BJ (cell line): ENCODE measurements around the gene IGFBP2. TPM values are rescaled to one million over a fixed set of nuclear protein-coding genes. Genes with fewer than 3 reads are reported as not detected.

Source experiments
- CTCF ChIA-PET: fragments of 350-600 bp; formaldehyde crosslinking; extraction: SDS; loops from one replicate; lab custom pipeline; 2021; ENCODE audit warnings: antibody characterized with exemption, inconsistent platforms; lab: Yijun Ruan, JAX
- POLR2A ChIA-PET: fragments of 300-600 bp; sonication (Branson Sonifier 250); formaldehyde crosslinking; extraction: SDS; loops from one replicate; lab custom pipeline; 2021; ENCODE audit warnings: antibody characterized with exemption; lab: Charles Lee
- DNase-seq: peaks from one replicate; pipeline ENCODE4 v3.0.0-alpha.2; 2011; ENCODE audit warnings: low read depth
- H3K27me3 ChIP-seq: 2 replicates; pipeline ENCODE4 v1.6.0; 2011; ENCODE audit warnings: low read length; ENCODE audit not compliant: control insufficient read depth, insufficient read depth
- H3K36me3 ChIP-seq: 2 replicates; pipeline ENCODE4 v1.5.1; 2011; ENCODE audit warnings: low read length; ENCODE audit not compliant: control insufficient read depth, insufficient read depth
- H3K4me3 ChIP-seq: 2 replicates; pipeline ENCODE4 v1.5.1; 2011; ENCODE audit warnings: low read depth, mild to moderate bottlenecking, control low read depth, low read length
- polyA plus RNA-seq: library from polyadenylated mRNA; depleted of rRNA; stranded (reverse); fragments of >200 nt; gene quantifications from 2 replicates; pipeline ENCODE4 v1.2.3, GENCODE V29; 2011
- TF ChIP-seq, protein P1 (sequence below): IDR thresholded peaks from 2 replicates; pipeline ENCODE4 v1.5.1; 2011; ENCODE audit warnings: low read depth, mild to moderate bottlenecking, control low read depth, inconsistent platforms, low read length, moderate library complexity; ENCODE audit not compliant: insufficient read depth

The IGFBP2 gene
- polyA plus RNA-seq, 1 experiment, result 142 TPM

DNA sequence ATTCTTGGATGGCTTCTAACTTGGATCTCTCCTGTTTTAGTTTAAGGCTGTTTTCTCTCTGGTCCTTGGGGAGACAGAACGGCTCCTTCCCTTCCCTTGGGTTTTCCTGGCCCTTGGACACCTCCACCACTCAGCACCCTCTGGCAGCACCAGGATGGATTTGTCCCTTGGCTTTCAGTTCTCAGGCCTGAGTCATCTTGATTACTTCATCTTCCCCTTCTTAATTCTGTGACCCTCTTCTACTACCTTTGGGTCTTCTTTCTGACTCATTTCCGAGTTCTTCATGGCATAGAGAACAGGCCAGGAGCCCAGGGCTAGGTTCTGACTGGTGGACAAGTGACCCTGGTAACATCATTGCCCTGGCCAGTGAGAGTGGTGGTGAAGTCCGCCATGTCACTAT, 14.9 kb downstream of the IGFBP2 start:
- TF ChIP-seq, protein P1, sequence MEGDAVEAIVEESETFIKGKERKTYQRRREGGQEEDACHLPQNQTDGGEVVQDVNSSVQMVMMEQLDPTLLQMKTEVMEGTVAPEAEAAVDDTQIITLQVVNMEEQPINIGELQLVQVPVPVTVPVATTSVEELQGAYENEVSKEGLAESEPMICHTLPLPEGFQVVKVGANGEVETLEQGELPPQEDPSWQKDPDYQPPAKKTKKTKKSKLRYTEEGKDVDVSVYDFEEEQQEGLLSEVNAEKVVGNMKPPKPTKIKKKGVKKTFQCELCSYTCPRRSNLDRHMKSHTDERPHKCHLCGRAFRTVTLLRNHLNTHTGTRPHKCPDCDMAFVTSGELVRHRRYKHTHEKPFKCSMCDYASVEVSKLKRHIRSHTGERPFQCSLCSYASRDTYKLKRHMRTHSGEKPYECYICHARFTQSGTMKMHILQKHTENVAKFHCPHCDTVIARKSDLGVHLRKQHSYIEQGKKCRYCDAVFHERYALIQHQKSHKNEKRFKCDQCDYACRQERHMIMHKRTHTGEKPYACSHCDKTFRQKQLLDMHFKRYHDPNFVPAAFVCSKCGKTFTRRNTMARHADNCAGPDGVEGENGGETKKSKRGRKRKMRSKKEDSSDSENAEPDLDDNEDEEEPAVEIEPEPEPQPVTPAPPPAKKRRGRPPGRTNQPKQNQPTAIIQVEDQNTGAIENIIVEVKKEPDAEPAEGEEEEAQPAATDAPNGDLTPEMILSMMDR, result no peak
- CTCF ChIA-PET, result no interaction called here
- Histone ChIP-seq H3K27me3 (no peaks in the 10 kb centered on the region), H3K4me3 (no peak overlapping the region), H3K36me3 (no peaks in the 10 kb centered on the region)
- DNase-seq, result no peak
- POLR2A ChIA-PET, result no interaction called here

DNA sequence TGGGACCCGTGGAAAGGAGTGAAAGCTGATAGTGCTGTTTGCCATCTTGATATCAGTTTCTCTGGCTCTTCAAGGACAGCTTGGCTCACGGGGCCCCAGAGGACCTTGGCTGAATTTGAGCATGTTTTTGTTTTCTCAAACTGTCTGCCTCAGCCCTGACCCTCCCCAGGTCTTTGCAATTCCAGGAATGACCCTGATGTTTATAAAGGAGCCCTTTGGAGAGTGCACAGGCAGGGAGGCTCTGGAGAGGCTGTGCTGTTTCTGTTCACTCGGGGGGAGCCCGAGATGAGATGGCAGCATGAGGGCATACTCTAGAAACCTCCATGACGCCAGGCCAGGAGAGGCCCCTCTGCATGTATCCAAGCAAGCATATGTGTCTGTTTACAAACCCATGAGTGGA, 16.4 kb downstream of the IGFBP2 start:
- no peak for DNase-seq
- ChIA-PET CTCF (interaction anchor here (0.9 to 23.2 kb wide), 3 partner anchors 16 to 128 kb away, joined by 3 to 531 read pairs (median 45); no protein-coding TSS in a partner anchor), POLR2A (no interaction called here)
- TF ChIP-seq, protein P1, result no peak
- Histone ChIP-seq H3K36me3 (no peaks in the 10 kb centered on the region), H3K27me3 (no peaks in the 10 kb centered on the region), H3K4me3 (no peak overlapping the region)

DNA sequence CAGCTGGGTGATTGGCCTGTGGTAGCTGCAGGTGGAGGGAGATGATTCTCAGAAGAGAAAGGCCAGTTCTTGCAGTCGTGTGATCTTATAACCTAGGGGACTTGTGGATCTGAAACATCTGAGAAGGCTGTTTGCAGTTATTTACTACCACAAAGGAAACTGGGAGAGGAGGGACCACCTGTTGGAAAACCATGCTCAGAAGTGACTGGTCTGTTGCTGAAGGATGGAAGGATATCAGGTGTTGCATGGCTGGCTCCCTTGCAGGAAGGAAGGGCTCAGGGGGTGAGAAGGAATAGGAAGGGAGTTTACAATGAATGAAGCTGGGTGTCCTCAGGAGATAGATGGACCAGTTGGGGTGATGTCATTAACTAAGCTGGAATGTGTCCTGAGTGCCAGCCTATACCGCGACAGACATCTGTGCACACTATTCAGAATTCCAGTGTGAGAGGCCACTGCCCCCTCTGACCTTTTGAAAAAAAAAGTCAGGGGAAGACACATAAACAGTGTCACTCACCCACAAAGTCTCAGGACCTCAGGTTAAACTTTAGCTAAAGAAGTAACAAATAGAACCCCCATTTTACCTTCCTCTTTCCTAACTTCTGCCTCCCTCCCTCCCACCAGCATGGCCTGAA, 17.5 kb downstream of the IGFBP2 start:
- H3K27me3 ChIP-seq, result no peaks in the 10 kb centered on the region
- no peaks in the 10 kb centered on the region for H3K36me3 ChIP-seq
- no peak for DNase-seq
- TF ChIP-seq, protein P1, result no peak
- H3K4me3 ChIP-seq, result no peak overlapping the region
- ChIA-PET POLR2A (no interaction called here), CTCF (interaction anchor here (1.1 to 23.2 kb wide), 6 partner anchors 9 to 1002 kb away, joined by 3 to 531 read pairs (median 5); no protein-coding TSS in a partner anchor)

DNA sequence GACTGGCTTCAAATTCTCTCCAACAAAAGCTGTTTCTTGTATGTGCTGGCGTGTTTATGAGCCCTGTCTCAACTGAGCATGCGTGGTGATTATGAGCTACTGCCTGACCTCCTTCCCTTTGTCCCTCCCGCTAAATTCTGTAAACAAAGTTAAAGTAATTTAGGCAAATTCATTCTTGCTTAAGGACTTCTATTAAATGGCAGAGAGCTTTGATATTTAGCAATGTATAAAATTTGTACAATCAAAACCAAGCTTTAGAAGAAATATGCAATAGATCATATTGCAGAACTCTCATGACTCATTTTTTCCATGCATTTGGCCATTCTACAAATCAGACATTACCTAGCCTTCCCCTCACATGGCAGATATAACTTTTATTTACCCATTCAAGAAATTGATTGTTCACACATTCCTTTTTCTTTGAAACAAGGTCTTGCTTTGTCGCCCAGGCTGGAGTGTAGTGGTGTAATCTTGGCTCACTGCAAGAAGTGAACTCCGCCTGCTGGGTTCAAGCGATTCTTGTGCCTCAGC, 18.2 kb downstream of the IGFBP2 start:
- TF ChIP-seq, protein P1, result no peak
- Histone ChIP-seq H3K36me3 (no peaks in the 10 kb centered on the region; the same call in 1 of the 2 replicates), H3K27me3 (no peaks in the 10 kb centered on the region), H3K4me3 (no peak overlapping the region)
- ChIA-PET CTCF (interaction anchor here (0.7 to 23.2 kb wide), 7 partner anchors 10 to 1002 kb away, joined by 3 to 531 read pairs (median 4); no protein-coding TSS in a partner anchor), POLR2A (no interaction called here)
- DNase-seq, result no peak

- no peak for DNase-seq
- Histone ChIP-seq H3K27me3 (no peaks in the 10 kb centered on the region), H3K4me3 (no peak overlapping the region), H3K36me3 (no peaks in the 10 kb centered on the region; the same call in 1 of the 2 replicates)
- ChIA-PET CTCF (interaction anchor here (1.2 to 23.2 kb wide), 4 partner anchors 9 to 131 kb away, joined by 3 to 531 read pairs (median 26); no protein-coding TSS in a partner anchor), POLR2A (interaction anchor here (0.6 kb wide), 1 partner anchor 95 kb away, joined by 4 read pairs; no protein-coding TSS in a partner anchor)
- TF ChIP-seq, protein P1, result no peak
Observed at GRCh38 chr2:216652566-216652965, 19.3 kb downstream of the IGFBP2 start.
